Measurements from ENCODE around the gene DDX1. TPM values are rescaled to one million over a fixed set of nuclear protein-coding genes. Genes with fewer than 3 reads are reported as not detected.
"Not testable (repeated sequence)": the region's sequence is repeated elsewhere in the genome, so short reads cannot be mapped to it uniquely, and the experiment has no call there.

DDX1 gene
- total and polyA plus RNA-seq, 8 donors, result 26.8 to 98.2 (median 54.7) TPM

GRCh38 chr2:15620857-15621471, 29.3 kb downstream of the DDX1 start:
- intact Hi-C loops (cut with DNase I; ENCODE audit: low total_unique reads), result no loop called here
- no peak overlapping the region for H3K27ac ChIP-seq
- peaks cover 56 to 98% (median 91%) of the 10 kb centered on the region in 4 donors for H3K36me3 ChIP-seq
- WGBS, 5 donors, result 96 to 100% (median 98%) methylated on average over 4 of the region's 4 CpGs
- no peak for DNase-seq
- no peaks in the 10 kb centered on the region for H3K27me3 ChIP-seq
- TF ChIP-seq POLR2AphosphoS5 (IDR thresholded peaks at IDR 0.05) (no peak), POLR2A (IDR thresholded peaks at IDR 0.05) (no peak), EP300 (IDR thresholded peaks at IDR 0.05) (no peak), CTCF (IDR thresholded peaks at IDR 0.05) (no peak)
- H3K4me3 ChIP-seq, result no peak overlapping the region
- no peaks in the 10 kb centered on the region for H3K9me3 ChIP-seq
- H3K4me1 ChIP-seq, result no peaks in the 10 kb centered on the region

GRCh38 chr2:15621472-15621870, 29.8 kb downstream of the DDX1 start:
- H3K27me3 ChIP-seq; H3K4me1 ChIP-seq; H3K27ac ChIP-seq; intact Hi-C loops (cut with DNase I; ENCODE audit: low total_unique reads); H3K9me3 ChIP-seq; DNase-seq; H3K4me3 ChIP-seq: not testable (repeated sequence)
- 87 to 96% (median 93%) methylated on average over 5 of the region's 5 CpGs for WGBS, 5 donors
- peaks cover 56 to 98% (median 90%) of the 10 kb centered on the region in 4 donors for H3K36me3 ChIP-seq

- H3K9me3 ChIP-seq, result no peaks in the 10 kb centered on the region
- H3K36me3 ChIP-seq, result peaks cover 56 to 100% (median 93%) of the 10 kb centered on the region in 4 donors
- no peak overlapping the region for H3K4me3 ChIP-seq
- no peaks in the 10 kb centered on the region for H3K27me3 ChIP-seq
- no peaks in the 10 kb centered on the region for H3K4me1 ChIP-seq
- intact Hi-C loops (cut with DNase I; ENCODE audit: low total_unique reads), result no loop called here
- H3K27ac ChIP-seq, result no peak overlapping the region
- no peak for DNase-seq
- TF ChIP-seq CTCF (IDR thresholded peaks at IDR 0.05), result no peak
- WGBS, 5 donors, result 94 to 99% (median 97%) methylated on average over 2 of the region's 2 CpGs
These were observed 30.5 kb downstream of the DDX1 start for GRCh38 chr2:15622214-15622613.

GRCh38 chr2:15622614-15623480, 31.2 kb downstream of the DDX1 start:
- Histone ChIP-seq H3K27ac (no peak overlapping the region), H3K27me3 (no peaks in the 10 kb centered on the region), H3K4me1 (no peaks in the 10 kb centered on the region), H3K36me3 (peaks cover 52 to 100% (median 96%) of the 10 kb centered on the region in 4 donors), H3K4me3 (no peak overlapping the region), H3K9me3 (no peaks in the 10 kb centered on the region)
- no peak for TF ChIP-seq POLR2AphosphoS5 (IDR thresholded peaks at IDR 0.05)
- no peak for TF ChIP-seq CTCF (IDR thresholded peaks at IDR 0.05)
- DNase-seq, result no peak
- 94 to 98% (median 96%) methylated on average over 3 of the region's 3 CpGs for WGBS, 5 donors
- intact Hi-C loops (cut with DNase I; ENCODE audit: low total_unique reads), result no loop called here

- no peak for DNase-seq
- H3K4me3 ChIP-seq, result no peak overlapping the region
- H3K27me3 ChIP-seq, result no peaks in the 10 kb centered on the region
- H3K27ac ChIP-seq, result no peak overlapping the region
- no peaks in the 10 kb centered on the region for H3K9me3 ChIP-seq
- H3K36me3 ChIP-seq, result peaks cover 47 to 100% (median 96%) of the 10 kb centered on the region in 4 donors
- H3K4me1 ChIP-seq, result peaks cover 0 to under 1% (median 0%) of the 10 kb centered on the region in 4 donors
- intact Hi-C loops (cut with DNase I; ENCODE audit: low total_unique reads), result no loop called here
- no peak for TF ChIP-seq EP300 (IDR thresholded peaks at IDR 0.05)
- TF ChIP-seq POLR2AphosphoS5 (IDR thresholded peaks at IDR 0.05), result no peak
- TF ChIP-seq CTCF (IDR thresholded peaks at IDR 0.05), result no peak
- no peak for TF ChIP-seq POLR2A (IDR thresholded peaks at IDR 0.05)
- 94 to 98% (median 96%) methylated on average over 2 of the region's 2 CpGs for WGBS, 5 donors
These were observed 31.8 kb downstream of the DDX1 start for GRCh38 chr2:15623481-15623796.
